H9 (cell line): ENCODE data around the gene PREPL. TPM values are rescaled to one million over a fixed set of nuclear protein-coding genes. Genes with fewer than 3 reads are reported as not detected.

Experiments
- DNase-seq: peaks from one replicate; pipeline ENCODE4 v3.0.0-alpha.2; 2017
- H2AFZ ChIP-seq: one replicate; pipeline ENCODE4 v1.6.1; 2013; ENCODE audit warnings: mild to moderate bottlenecking, low read length, control low read depth, moderate library complexity
- H2AK5ac ChIP-seq: 2 replicates; pipeline ENCODE4 v1.6.1; 2013; ENCODE audit warnings: low read length, control low read depth, mixed read lengths; ENCODE audit not compliant: insufficient read length
- H2BK120ac ChIP-seq: one replicate; pipeline ENCODE4 v1.6.1; 2013; ENCODE audit warnings: low read depth, mild to moderate bottlenecking, low read length, control low read depth, inconsistent platforms; ENCODE audit not compliant: poor library complexity, severe bottlenecking
- H2BK12ac ChIP-seq: 2 replicates; pipeline ENCODE4 v1.6.1; 2013; ENCODE audit warnings: low read length, control low read depth, mixed read lengths, low read depth; ENCODE audit not compliant: insufficient read length
- H2BK15ac ChIP-seq: 2 replicates; pipeline ENCODE4 v1.6.1; 2013; ENCODE audit warnings: low read depth, low read length, control low read depth
- H2BK20ac ChIP-seq: one replicate; pipeline ENCODE4 v1.6.1; 2013; ENCODE audit warnings: low read depth, mild to moderate bottlenecking, low read length, control low read depth, inconsistent platforms; ENCODE audit not compliant: poor library complexity, severe bottlenecking
- H2BK5ac ChIP-seq: 2 replicates; pipeline ENCODE4 v1.6.1; 2013; ENCODE audit warnings: low read length, control low read depth, mixed read lengths; ENCODE audit not compliant: insufficient read length
- H3K14ac ChIP-seq: 2 replicates; pipeline ENCODE4 v1.6.1; 2013; ENCODE audit warnings: low read length, control low read depth; ENCODE audit not compliant: insufficient read depth
- H3K18ac ChIP-seq: 2 replicates; pipeline ENCODE4 v1.6.1; 2013; ENCODE audit warnings: low read depth, mild to moderate bottlenecking, mixed read lengths, low read length, control low read depth; ENCODE audit not compliant: insufficient read length
- H3K23ac ChIP-seq: 2 replicates; pipeline ENCODE4 v1.6.1; 2013; ENCODE audit warnings: low read length, control low read depth, mixed read lengths, low read depth; ENCODE audit not compliant: insufficient read length
- H3K23me2 ChIP-seq: 2 replicates; pipeline ENCODE4 v1.6.1; 2013; ENCODE audit warnings: low read depth, mild to moderate bottlenecking, mixed read lengths, low read length, control low read depth; ENCODE audit not compliant: insufficient read length, poor library complexity, severe bottlenecking
- H3K27ac ChIP-seq: 2 replicates; pipeline ENCODE4 v1.5.1; 2013; ENCODE audit warnings: low read length, control low read depth, mixed read lengths, low read depth; ENCODE audit not compliant: insufficient read length
- H3K27me3 ChIP-seq: 2 replicates; pipeline ENCODE4 v1.6.1; 2013; ENCODE audit warnings: low read length, control low read depth, inconsistent platforms; ENCODE audit not compliant: insufficient read depth
- H3K4ac ChIP-seq: 2 replicates; pipeline ENCODE4 v1.6.1; 2013; ENCODE audit warnings: low read depth, mild to moderate bottlenecking, control low read depth, inconsistent platforms, low read length, moderate library complexity
- H3K4me1 ChIP-seq: 2 replicates; pipeline ENCODE4 v1.6.1; 2013; ENCODE audit warnings: low read length, control low read depth, inconsistent platforms; ENCODE audit not compliant: insufficient read depth
- H3K4me2 ChIP-seq: 2 replicates; pipeline ENCODE4 v1.6.1; 2013; ENCODE audit warnings: low read length, control low read depth, mixed read lengths; ENCODE audit not compliant: insufficient read length, insufficient read depth
- H3K56ac ChIP-seq: 2 replicates; pipeline ENCODE4 v1.6.1; 2013; ENCODE audit warnings: low read depth, mild to moderate bottlenecking, mixed read lengths, low read length, control low read depth; ENCODE audit not compliant: insufficient read length
- H3K79me1 ChIP-seq: 2 replicates; pipeline ENCODE4 v1.6.1; 2013; ENCODE audit warnings: low read depth, mild to moderate bottlenecking, moderate library complexity, low read length, control low read depth, inconsistent platforms; ENCODE audit not compliant: insufficient read depth, poor library complexity, severe bottlenecking
- H3K79me2 ChIP-seq: 2 replicates; pipeline ENCODE4 v1.6.1; 2013; ENCODE audit warnings: low read length, control low read depth, inconsistent platforms; ENCODE audit not compliant: insufficient read depth
- H3K9ac ChIP-seq: 2 replicates; pipeline ENCODE4 v1.6.1; 2013; ENCODE audit warnings: low read length, control low read depth, mixed read lengths; ENCODE audit not compliant: insufficient read length; ENCODE audit errors: extremely low read depth
- H3K9me3 ChIP-seq: one replicate; pipeline ENCODE4 v1.6.1; 2013; ENCODE audit warnings: low read depth, low read length, inconsistent platforms; ENCODE audit not compliant: control insufficient read depth
- H3T11ph ChIP-seq: one replicate; pipeline ENCODE4 v1.6.1; 2013; ENCODE audit warnings: mild to moderate bottlenecking, low read length, control low read depth, inconsistent platforms
- H4K20me1 ChIP-seq: one replicate; pipeline ENCODE4 v1.6.1; 2013; ENCODE audit not compliant: control insufficient read depth, insufficient read length, insufficient read depth
- H4K5ac ChIP-seq: 2 replicates; pipeline ENCODE4 v1.6.1; 2013; ENCODE audit warnings: low read depth, mild to moderate bottlenecking, mixed read lengths, low read length, control low read depth; ENCODE audit not compliant: insufficient read length
- H4K8ac ChIP-seq: replicated peaks from 2 replicates; pipeline ENCODE4 v1.6.1; 2013; ENCODE audit warnings: low read length, control low read depth, mixed read lengths, low read depth; ENCODE audit not compliant: insufficient read length
- H4K91ac ChIP-seq: 2 replicates; pipeline ENCODE4 v1.6.1; 2013; ENCODE audit warnings: low read depth, mild to moderate bottlenecking, moderate library complexity, mixed read lengths, low read length, control low read depth; ENCODE audit not compliant: insufficient read length
- H3K27ac Mint-ChIP-seq, 3 experiments: 2 replicates in 2 of 3; 3 replicates in 1 of 3; pipeline ENCODE4 v1.8.0; 2020 to 2021; ENCODE audit warnings: mixed read lengths in 3 of 3, mild to moderate bottlenecking in 1 of 3, moderate library complexity in 1 of 3
- H3K27me3 Mint-ChIP-seq: 2 replicates; pipeline ENCODE4 v1.8.0; 2021; ENCODE audit warnings: low read depth, mild to moderate bottlenecking, moderate library complexity, mixed read lengths
- H3K36me3 Mint-ChIP-seq, 3 experiments: 2 replicates in 2 of 3; 3 replicates in 1 of 3; pipeline ENCODE4 v1.8.0; 2020 to 2021; ENCODE audit warnings: low read depth in 3 of 3, mixed read lengths in 3 of 3; ENCODE audit not compliant: insufficient read depth in 1 of 3
- H3K4me1 Mint-ChIP-seq, 2 experiments: 2 replicates each; pipeline ENCODE4 v1.8.0; 2020; ENCODE audit warnings: mixed read lengths in 2 of 2
- H3K4me3 Mint-ChIP-seq, 2 experiments: 2 replicates in 1 of 2; 3 replicates in 1 of 2; pipeline ENCODE4 v1.8.0; 2020 to 2021; ENCODE audit warnings: mild to moderate bottlenecking in 2 of 2, mixed read lengths in 2 of 2, moderate library complexity in 1 of 2
- H3K9me3 Mint-ChIP-seq, 2 experiments: 2 replicates in 1 of 2; 3 replicates in 1 of 2; pipeline ENCODE4 v1.8.0; 2020; ENCODE audit warnings: mild to moderate bottlenecking in 2 of 2, mixed read lengths in 2 of 2, moderate library complexity in 1 of 2
- CTCF ChIP-seq: fragments of 200-600 bp; sonication (generic); conservative IDR thresholded peaks from 3 replicates; pipeline ENCODE4 v1.8.0; 2021; ENCODE audit warnings: antibody characterized with exemption, mild to moderate bottlenecking
- WGBS: extraction: QIAGEN DNeasy Blood & Tissue Kit; methylation state at CpG from one replicate; pipeline ENCODE4 v1.1.7; 2013; ENCODE audit warnings: missing lambda C conversion rate, low lambda C conversion rate, mixed read lengths; ENCODE audit not compliant: insufficient read length; ENCODE audit errors: extremely low coverage; 5-methylcytosine and 5-hydroxymethylcytosine counted together
- total RNA-seq: library from RNA; stranded (reverse); gene quantifications from 2 replicates; pipeline ENCODE4 v1.2.1, GENCODE V29; 2021

Gene PREPL
- total RNA-seq, 1 experiment from 2014 or later = 30.1 TPM

- H3K9me3 ChIP-seq = no peaks in the 10 kb centered on the region
- H3K27ac ChIP-seq = no peak overlapping the region
- H3K4me2 ChIP-seq = no peak overlapping the region
- no peak overlapping the region for H3K14ac ChIP-seq
- no peaks in the 10 kb centered on the region for H3K36me3 Mint-ChIP-seq
- H3T11ph ChIP-seq = no peak overlapping the region
- H3K79me1 ChIP-seq = no peaks in the 10 kb centered on the region
- no peak overlapping the region for H3K18ac ChIP-seq
- H4K5ac ChIP-seq = no peak overlapping the region
- no peak overlapping the region for H3K56ac ChIP-seq
- no peak for DNase-seq
- H3K27me3 ChIP-seq = no peaks in the 10 kb centered on the region
- no CpG with 5 or more reads among the region's 5 CpGs for WGBS
- H2BK120ac ChIP-seq = no peak overlapping the region
- no peak overlapping the region for H2BK12ac ChIP-seq
- no peak overlapping the region for H2BK15ac ChIP-seq
- no peaks in the 10 kb centered on the region for H3K9me3 Mint-ChIP-seq
- H4K8ac ChIP-seq = no peak overlapping the region
- no peak overlapping the region for H2BK5ac ChIP-seq
- H3K27ac Mint-ChIP-seq = no peak overlapping the region; a peak in 1 of 7 replicates
- H2AK5ac ChIP-seq = no peak overlapping the region
- no peak overlapping the region for H3K4ac ChIP-seq
- H3K4me1 ChIP-seq = no peaks in the 10 kb centered on the region; the same call in 1 of the 2 replicates
- no peaks in the 10 kb centered on the region for H4K20me1 ChIP-seq
- no peaks in the 10 kb centered on the region for H3K79me2 ChIP-seq
- H2AFZ ChIP-seq = no peak overlapping the region
- H3K4me3 Mint-ChIP-seq = no peak overlapping the region
- H3K4me1 Mint-ChIP-seq = peaks cover 25 to 28% of the 10 kb centered on the region in 2 experiments
- H3K27me3 Mint-ChIP-seq = peaks cover 1% of the 10 kb centered on the region; the same call in 1 of the 2 replicates
- no peak overlapping the region for H3K23ac ChIP-seq
- no peak for TF ChIP-seq CTCF
- H2BK20ac ChIP-seq = no peak overlapping the region
- H4K91ac ChIP-seq = no peak overlapping the region
- no peaks in the 10 kb centered on the region for H3K23me2 ChIP-seq
- no peak overlapping the region for H3K9ac ChIP-seq
These were observed 66.2 kb downstream of the PREPL start for GRCh38 chr2:44295113-44295512.
